ENCODE results near the gene TBC1D24.

Gene TBC1D24

DNA sequence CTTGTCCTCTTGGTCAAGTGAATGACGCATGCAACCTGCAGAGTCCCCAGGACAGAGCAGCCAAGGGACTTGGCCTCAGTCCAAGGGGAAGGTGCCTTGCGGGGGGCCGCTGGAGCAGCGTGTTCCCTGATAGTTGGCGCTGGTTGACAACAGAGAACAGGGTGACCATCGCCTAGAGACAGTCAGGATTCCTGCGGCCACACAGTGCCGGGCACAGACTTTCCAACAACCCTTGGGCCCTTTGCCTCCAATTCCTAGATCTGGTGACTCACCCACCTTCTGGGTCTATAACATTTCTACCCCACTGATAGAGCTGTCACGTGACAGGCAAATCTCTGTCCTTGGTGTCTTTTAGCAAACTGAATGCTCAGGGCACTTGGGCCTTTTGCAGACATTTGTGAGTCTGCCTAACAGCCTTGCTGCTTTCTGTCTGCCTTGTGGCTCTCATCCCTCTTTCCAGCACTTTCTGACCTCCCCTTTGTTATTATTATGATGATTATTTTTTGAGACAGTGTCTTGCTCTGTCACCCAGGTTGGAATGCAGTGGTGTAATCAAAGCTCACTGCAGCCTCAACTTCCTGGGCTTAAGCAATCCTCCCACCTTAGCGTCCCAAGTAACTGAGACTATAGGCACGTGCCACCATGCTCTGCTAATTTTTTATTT is 26.9 kb upstream of the TBC1D24 start:
- in situ Hi-C loops (cut with MboI; ENCODE audit: low pct_unique_long_range_greater_than_20kb, low sequenced_read_pairs) = no loop called here
- no peak for DNase-seq

- DNase-seq = no peak
- in situ Hi-C loops (cut with MboI; ENCODE audit: low pct_unique_long_range_greater_than_20kb, low sequenced_read_pairs) = no loop called here
Measured at GRCh38 chr16:2449118-2449517, 25.8 kb upstream of the TBC1D24 start.

GRCh38 chr16:2450535-2450934 is 24.4 kb upstream of the TBC1D24 start:
- DNase-seq = no peak
- in situ Hi-C loops (cut with MboI; ENCODE audit: low pct_unique_long_range_greater_than_20kb, low sequenced_read_pairs) = no loop called here

DNA sequence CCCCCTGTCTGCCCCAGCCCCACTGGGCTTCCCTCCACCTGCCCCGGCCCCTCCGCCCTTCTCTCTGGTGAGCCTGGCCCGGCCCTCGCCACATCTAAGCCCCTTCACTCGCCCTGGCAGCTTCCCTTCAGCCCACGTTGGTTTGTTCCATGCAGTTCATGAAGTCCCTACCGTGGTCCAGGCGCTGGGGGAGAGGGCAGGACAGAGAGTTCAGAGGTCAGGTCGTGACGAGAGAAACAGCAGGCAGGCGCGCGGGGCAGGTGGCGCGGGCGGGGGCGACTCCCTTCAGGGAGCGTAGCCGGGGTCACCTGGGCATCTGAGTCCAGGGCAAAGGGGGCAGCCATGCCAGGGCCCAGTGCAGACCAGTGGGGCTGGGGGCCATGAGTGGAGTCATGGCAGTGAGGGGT is 23.9 kb upstream of the TBC1D24 start:
- DNase-seq = no peak
- in situ Hi-C loops (cut with MboI; ENCODE audit: low pct_unique_long_range_greater_than_20kb, low sequenced_read_pairs) = no loop called here

GRCh38 chr16:2451851-2452320 is 23.0 kb upstream of the TBC1D24 start:
- no peak for DNase-seq
- in situ Hi-C loops (cut with MboI; ENCODE audit: low pct_unique_long_range_greater_than_20kb, low sequenced_read_pairs) = no loop called here

GRCh38 chr16:2452650-2453049 is 22.3 kb upstream of the TBC1D24 start:
- DNase-seq = no peak
- in situ Hi-C loops (cut with MboI; ENCODE audit: low pct_unique_long_range_greater_than_20kb, low sequenced_read_pairs) = no loop called here

DNA sequence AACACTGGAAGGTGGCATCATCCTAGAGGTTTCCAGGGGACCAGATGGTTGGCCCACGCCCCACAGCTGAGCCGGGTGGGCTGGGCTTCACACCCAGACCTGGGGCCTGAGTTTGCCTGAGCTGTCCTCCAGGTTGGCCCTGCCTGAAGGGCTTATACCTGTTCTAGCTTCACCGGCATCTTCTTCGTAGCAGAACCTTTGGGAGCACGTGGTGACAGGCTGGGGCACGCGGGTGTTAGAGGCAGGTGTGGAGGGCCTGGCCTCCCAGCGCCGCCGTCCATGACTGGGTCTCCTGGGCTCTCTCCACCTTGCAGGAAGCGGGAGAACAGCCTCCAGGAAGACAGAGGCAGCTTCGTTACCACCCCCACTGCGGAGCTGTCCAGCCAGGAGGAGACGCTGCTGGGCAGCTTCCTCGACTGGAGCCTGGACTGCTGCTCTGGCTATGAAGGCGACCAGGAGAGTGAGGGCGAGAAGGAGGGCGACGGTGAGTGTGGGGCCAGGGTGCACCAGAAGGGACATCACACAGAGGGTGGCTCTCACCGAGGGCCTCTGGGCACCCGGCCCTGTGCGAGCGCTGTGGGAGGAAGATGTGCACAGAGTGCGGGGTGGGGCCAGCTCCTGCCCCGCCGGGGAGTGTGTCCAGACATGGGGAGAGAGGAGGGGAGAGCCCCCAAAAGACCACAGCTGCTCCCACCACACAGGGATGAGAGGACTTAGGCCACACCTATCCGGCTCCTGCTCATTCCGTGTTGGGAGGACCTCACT is 19.7 kb upstream of the TBC1D24 start:
- in situ Hi-C loops (cut with MboI; ENCODE audit: low pct_unique_long_range_greater_than_20kb, low sequenced_read_pairs) = no loop called here

GRCh38 chr16:2456551-2457153 is 18.3 kb upstream of the TBC1D24 start:
- in situ Hi-C loops (cut with MboI; ENCODE audit: low pct_unique_long_range_greater_than_20kb, low sequenced_read_pairs) = no loop called here
- DNase-seq = no peak

More for the DNA sequence above, 19.7 kb upstream of the TBC1D24 start:
- DNase-seq = no peak

- in situ Hi-C loops (cut with MboI; ENCODE audit: low pct_unique_long_range_greater_than_20kb, low sequenced_read_pairs) = no loop called here
- DNase-seq = no peak
Measured at GRCh38 chr16:2457267-2457666, 17.7 kb upstream of the TBC1D24 start.

- in situ Hi-C loops (cut with MboI; ENCODE audit: low pct_unique_long_range_greater_than_20kb, low sequenced_read_pairs) = no loop called here
- DNase-seq = no peak
Measured at GRCh38 chr16:2457946-2458345, 17.0 kb upstream of the TBC1D24 start.

- in situ Hi-C loops (cut with MboI; ENCODE audit: low pct_unique_long_range_greater_than_20kb, low sequenced_read_pairs) = no loop called here
- DNase-seq = no peak
Measured at GRCh38 chr16:2458887-2459646, 15.9 kb upstream of the TBC1D24 start.

- in situ Hi-C loops (cut with MboI; ENCODE audit: low pct_unique_long_range_greater_than_20kb, low sequenced_read_pairs) = no loop called here
- DNase-seq = peak; percentile 99
Measured at GRCh38 chr16:2459647-2460390, 15.1 kb upstream of the TBC1D24 start, which contains the start of gene TEDC2. Gene TEDC2 (plus strand): TSS chr16:2460109. CDS start chr16:2460145, 36 bp downstream.

DNA sequence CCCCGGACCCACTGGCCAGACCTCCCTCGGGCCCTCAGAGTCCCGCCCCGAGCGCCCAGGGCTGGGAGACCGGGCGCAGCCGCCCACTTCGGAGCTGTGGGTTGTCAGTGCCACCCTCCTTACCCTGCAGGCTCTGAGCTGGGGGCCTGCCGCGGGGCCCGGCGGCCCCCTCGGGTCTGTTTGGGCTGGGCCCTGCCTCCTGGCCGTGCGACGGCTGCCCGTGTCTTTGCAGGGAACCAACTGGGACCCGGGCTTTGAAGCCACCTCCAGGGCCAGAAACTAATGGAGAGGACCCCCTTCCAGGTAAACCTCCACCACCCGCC is 14.6 kb upstream of the TBC1D24 start:
- no peak for DNase-seq
- in situ Hi-C loops (cut with MboI; ENCODE audit: low pct_unique_long_range_greater_than_20kb, low sequenced_read_pairs) = no loop called here

- in situ Hi-C loops (cut with MboI; ENCODE audit: low pct_unique_long_range_greater_than_20kb, low sequenced_read_pairs) = no loop called here
- no peak for DNase-seq
Measured at GRCh38 chr16:2460916-2461315, 14.0 kb upstream of the TBC1D24 start.

DNA sequence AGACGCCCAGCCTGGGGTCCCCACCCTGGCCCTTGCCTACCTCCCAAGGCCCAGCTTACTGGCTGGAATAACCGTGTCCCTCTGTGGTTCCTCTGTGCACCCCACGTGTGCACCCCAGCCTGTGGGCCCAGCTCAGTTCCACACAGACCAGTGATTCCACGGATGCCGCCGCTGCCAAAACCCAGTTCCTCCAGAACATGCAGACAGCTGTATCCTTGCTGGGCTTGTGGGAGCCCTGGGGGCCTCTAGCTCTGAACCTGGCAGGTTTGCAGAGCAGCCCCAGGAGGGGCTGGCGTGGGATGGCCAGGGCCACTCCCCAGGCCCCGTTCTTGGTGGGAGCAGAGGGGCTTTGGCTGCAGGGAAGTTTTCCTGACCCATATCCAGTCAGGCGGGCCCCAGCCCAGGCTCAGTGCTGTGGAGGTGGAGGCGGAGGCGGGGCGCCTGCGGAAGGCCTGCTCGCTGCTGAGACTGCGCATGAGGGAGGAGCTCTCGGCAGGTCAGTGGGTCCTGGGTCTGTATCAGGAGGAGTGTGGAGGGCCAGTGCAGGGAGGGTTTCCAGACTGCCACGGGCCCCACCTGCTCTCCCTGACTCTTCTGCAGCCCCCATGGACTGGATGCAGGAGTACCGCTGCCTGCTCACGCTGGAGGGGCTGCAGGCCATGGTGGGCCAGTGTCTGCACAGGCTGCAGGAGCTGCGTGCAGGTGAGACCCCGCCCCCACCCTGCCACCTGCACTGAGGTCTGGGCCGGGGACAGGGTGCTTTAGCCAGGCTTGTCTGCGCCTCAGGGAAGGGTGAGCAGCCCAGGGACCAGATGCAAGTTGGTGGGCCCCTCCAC is 12.7 kb upstream of the TBC1D24 start:
- in situ Hi-C loops (cut with MboI; ENCODE audit: low pct_unique_long_range_greater_than_20kb, low sequenced_read_pairs) = no loop called here
- no peak for DNase-seq

GRCh38 chr16:2464333-2464732 is 10.6 kb upstream of the TBC1D24 start:
- DNase-seq = no peak

GRCh38 chr16:2465653-2466415 is 9.1 kb upstream of the TBC1D24 start:
- in situ Hi-C loops (cut with MboI; ENCODE audit: low pct_unique_long_range_greater_than_20kb, low sequenced_read_pairs) = no loop called here
- DNase-seq = no peak

More at GRCh38 chr16:2464333-2464732, 10.6 kb upstream of the TBC1D24 start:
- in situ Hi-C loops (cut with MboI; ENCODE audit: low pct_unique_long_range_greater_than_20kb, low sequenced_read_pairs) = no loop called here
